Measurements from ENCODE around the gene UNC45A.
A peak's percentile ranks its signal among the peaks of the same experiment; 100 is the strongest.

UNC45A gene

DNA sequence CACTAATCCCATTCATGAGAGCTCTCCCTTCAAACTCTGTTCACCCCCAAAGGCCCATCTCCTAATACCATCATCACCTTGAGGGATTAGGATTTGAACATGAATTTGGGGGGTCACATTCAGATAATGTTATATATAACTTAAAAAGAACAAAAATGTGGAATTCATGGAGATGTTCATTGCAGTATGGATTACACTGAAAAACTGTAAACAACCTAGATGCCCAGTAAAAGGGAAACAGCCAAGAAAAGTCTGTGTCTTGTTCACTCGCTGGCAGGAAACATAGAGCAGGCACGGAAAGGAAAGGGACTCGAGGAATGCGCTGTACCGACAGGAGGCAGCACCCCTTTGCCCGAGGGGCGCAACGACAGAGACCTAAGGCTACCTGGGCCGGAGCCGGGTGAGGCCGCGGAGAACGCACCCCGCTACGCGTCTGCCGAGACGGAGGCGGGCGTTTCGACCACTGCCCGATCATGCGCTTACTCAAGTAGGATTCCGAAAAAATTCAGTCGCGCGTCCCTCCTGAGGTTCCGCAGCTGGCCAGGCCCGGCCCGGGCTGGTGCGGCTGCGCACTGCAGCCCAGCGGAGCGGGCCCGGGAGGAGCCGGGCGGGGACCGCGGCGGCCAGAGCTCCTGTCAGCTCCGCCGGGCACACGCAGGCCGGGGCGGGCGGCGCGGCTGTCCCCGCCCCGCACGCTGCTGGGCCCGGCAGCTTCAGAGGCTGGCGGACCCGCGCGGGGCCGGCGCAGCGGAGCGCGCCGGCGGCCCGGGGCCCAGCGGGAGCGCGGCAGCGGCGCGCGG is 32.8 kb upstream of the UNC45A start (continued):
- TF ChIP-seq ZNF175 (tag by site-specific recombination; IDR thresholded peaks at IDR 0.05) (no peak), ZNF623 (tag by site-specific recombination; IDR thresholded peaks at IDR 0.05) (no peak), ZNF266 (tag by site-specific recombination; IDR thresholded peaks at IDR 0.05; ENCODE audit: low read depth) (no peak), ZNF335 (tag by site-specific recombination; conservative IDR thresholded peaks at IDR 0.05) (peak; percentile 83), ZNF2 (tag by site-specific recombination; IDR thresholded peaks at IDR 0.05) (peak; percentile 86), ZNF274 (IDR thresholded peaks at IDR 0.05; ENCODE audit: low read length) (no peak), ZNF274 (tag by site-specific recombination; IDR thresholded peaks at IDR 0.05; ENCODE audit: borderline replicate concordance) (no peak), ZNF324 (tag by site-specific recombination; IDR thresholded peaks at IDR 0.05) (peak; percentile 55; the same call in 1 of the 2 replicates), ZNF548 (tag by site-specific recombination; IDR thresholded peaks at IDR 0.05) (no peak), ZNF600 (tag by site-specific recombination; IDR thresholded peaks at IDR 0.05) (peak; percentile 93), ZNF654 (tag by site-specific recombination; IDR thresholded peaks at IDR 0.05; ENCODE audit: low read depth) (no peak), MZF1 (tag by site-specific recombination; IDR thresholded peaks at IDR 0.05; ENCODE audit: borderline replicate concordance) (peak; percentile 99), ZNF292 (tag by site-specific recombination; IDR thresholded peaks at IDR 0.05; ENCODE audit: borderline replicate concordance, low read depth) (no peak), ZNF521 (tag by site-specific recombination; IDR thresholded peaks at IDR 0.05) (no peak), ZNF202 (tag by site-specific recombination; IDR thresholded peaks at IDR 0.05; ENCODE audit: borderline replicate concordance) (no peak), ZBTB20 (tag by site-specific recombination; IDR thresholded peaks at IDR 0.05) (peak; percentile 89), ZNF354C (tag by site-specific recombination; IDR thresholded peaks at IDR 0.05; ENCODE audit: borderline replicate concordance, low read depth) (no peak), FEZF1 (tag by site-specific recombination; IDR thresholded peaks at IDR 0.05) (0 out of 2 replicates have a peak, but pooled peaks have one; percentile 35), ZNF585B (tag by site-specific recombination; IDR thresholded peaks at IDR 0.05) (no peak), ZNF221 (tag by site-specific recombination; IDR thresholded peaks at IDR 0.05; ENCODE audit: borderline replicate concordance) (no peak), ZNF398 (tag by site-specific recombination; IDR thresholded peaks at IDR 0.05) (no peak), GLIS1 (tag by site-specific recombination; IDR thresholded peaks at IDR 0.05) (no peak), ZNF549 (tag by site-specific recombination; IDR thresholded peaks at IDR 0.05) (no peak), ZNF16 (tag by site-specific recombination; IDR thresholded peaks at IDR 0.05; ENCODE audit: low read depth) (no peak), KLF1 (tag by site-specific recombination; IDR thresholded peaks at IDR 0.05) (no peak), YY2 (tag by site-specific recombination; IDR thresholded peaks at IDR 0.05) (no peak), PBX3 (CRISPR knock-in tag; IDR thresholded peaks at IDR 0.05) (no peak), ZNF571 (tag by site-specific recombination; IDR thresholded peaks at IDR 0.05) (no peak), ZNF558 (tag by site-specific recombination; IDR thresholded peaks at IDR 0.05) (no peak), GFI1B (tag by site-specific recombination; IDR thresholded peaks at IDR 0.05) (no peak)
- TF ChIP-seq, protein P1, sequence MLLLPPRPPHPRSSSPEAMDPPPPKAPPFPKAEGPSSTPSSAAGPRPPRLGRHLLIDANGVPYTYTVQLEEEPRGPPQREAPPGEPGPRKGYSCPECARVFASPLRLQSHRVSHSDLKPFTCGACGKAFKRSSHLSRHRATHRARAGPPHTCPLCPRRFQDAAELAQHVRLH (tag by site-specific recombination; IDR thresholded peaks at IDR 0.05) = 0 out of 2 replicates have a peak, but pooled peaks have one; percentile 20
- TF ChIP-seq, protein P2, sequence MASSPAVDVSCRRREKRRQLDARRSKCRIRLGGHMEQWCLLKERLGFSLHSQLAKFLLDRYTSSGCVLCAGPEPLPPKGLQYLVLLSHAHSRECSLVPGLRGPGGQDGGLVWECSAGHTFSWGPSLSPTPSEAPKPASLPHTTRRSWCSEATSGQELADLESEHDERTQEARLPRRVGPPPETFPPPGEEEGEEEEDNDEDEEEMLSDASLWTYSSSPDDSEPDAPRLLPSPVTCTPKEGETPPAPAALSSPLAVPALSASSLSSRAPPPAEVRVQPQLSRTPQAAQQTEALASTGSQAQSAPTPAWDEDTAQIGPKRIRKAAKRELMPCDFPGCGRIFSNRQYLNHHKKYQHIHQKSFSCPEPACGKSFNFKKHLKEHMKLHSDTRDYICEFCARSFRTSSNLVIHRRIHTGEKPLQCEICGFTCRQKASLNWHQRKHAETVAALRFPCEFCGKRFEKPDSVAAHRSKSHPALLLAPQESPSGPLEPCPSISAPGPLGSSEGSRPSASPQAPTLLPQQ (tag by site-specific recombination; IDR thresholded peaks at IDR 0.05) = peak; percentile 61; the same call in 1 of the 2 replicates
- TF ChIP-seq, protein P3, sequence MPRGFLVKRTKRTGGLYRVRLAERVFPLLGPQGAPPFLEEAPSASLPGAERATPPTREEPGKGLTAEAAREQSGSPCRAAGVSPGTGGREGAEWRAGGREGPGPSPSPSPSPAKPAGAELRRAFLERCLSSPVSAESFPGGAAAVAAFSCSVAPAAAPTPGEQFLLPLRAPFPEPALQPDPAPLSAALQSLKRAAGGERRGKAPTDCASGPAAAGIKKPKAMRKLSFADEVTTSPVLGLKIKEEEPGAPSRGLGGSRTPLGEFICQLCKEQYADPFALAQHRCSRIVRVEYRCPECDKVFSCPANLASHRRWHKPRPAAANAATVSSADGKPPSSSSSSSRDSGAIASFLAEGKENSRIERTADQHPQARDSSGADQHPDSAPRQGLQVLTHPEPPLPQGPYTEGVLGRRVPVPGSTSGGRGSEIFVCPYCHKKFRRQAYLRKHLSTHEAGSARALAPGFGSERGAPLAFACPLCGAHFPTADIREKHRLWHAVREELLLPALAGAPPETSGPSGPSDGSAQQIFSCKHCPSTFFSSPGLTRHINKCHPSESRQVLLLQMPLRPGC (tag by site-specific recombination; IDR thresholded peaks at IDR 0.05) = peak; percentile 81
- TF ChIP-seq, protein P4, sequence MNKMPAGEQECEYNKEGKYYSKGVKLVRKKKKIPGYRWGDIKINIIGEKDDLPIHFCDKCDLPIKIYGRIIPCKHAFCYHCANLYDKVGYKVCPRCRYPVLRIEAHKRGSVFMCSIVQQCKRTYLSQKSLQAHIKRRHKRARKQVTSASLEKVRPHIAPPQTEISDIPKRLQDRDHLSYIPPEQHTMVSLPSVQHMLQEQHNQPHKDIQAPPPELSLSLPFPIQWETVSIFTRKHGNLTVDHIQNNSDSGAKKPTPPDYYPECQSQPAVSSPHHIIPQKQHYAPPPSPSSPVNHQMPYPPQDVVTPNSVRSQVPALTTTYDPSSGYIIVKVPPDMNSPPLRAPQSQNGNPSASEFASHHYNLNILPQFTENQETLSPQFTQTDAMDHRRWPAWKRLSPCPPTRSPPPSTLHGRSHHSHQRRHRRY (tag by site-specific recombination; IDR thresholded peaks at IDR 0.05) = no peak
